ENCODE results near the gene CDH22. TPM values are rescaled to one million over a fixed set of nuclear protein-coding genes. Genes with fewer than 3 reads are reported as not detected.

The CDH22 gene
- total RNA-seq, 1 experiment from 2014 or later, result not detected

DNA sequence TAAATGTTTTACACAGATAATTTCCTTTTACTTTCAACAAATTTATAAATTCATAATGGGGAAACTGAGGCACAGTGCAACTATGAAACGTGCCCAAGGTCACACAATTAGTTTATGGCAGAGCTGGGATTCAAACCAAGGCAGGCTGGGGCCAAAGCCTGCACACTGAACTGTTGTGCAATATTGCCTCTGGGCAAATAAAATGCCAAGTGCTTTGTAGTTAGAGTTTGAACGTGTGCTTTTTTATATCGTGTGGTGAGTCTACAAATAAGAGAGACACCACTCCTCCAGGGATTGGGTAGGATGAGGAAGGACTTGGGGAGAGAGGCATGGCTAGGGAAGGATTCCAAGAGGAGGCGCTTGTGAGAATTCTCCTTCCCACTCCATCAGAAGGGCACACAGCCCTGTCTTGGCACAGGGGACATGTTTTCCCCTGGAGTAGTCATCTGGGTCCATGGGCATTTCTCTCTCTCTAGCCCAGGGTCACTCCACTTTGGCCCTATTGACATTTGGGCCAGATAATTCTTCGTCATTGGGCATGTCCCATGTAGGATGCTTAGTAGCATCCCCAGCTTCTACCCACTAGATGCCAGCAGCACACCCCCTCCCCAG lies 2.8 kb upstream of the CDH22 start:
- Histone ChIP-seq H3K36me3 (ENCODE audit: insufficient read depth, low read length, poor library complexity, severe bottlenecking) (no peaks in the 10 kb centered on the region), H3K4me1 (ENCODE audit: insufficient read depth, low read length, poor library complexity, severe bottlenecking) (peaks cover 7% of the 10 kb centered on the region), H3K9me3 (ENCODE audit: low read depth, low read length, poor library complexity, severe bottlenecking) (no peaks in the 10 kb centered on the region), H3K4me3 (ENCODE audit: low read depth, low read length, poor library complexity, severe bottlenecking) (no peak overlapping the region), H3K27me3 (replicated peaks; ENCODE audit: insufficient read depth, low read depth, low read length, poor library complexity) (peaks cover 98% of the 10 kb centered on the region), H3K27ac (ENCODE audit: low read depth, low read length, poor library complexity, severe bottlenecking) (no peak overlapping the region)
- ChIA-PET CTCF (no interaction called here), POLR2A (ENCODE audit: low non-redundant PET) (no interaction called here)
- TF ChIP-seq EZH2 (IDR thresholded peaks at IDR 0.05; ENCODE audit: borderline replicate concordance, low read depth, low read length, poor library complexity, severe bottlenecking) (no peak), CTCF (conservative IDR thresholded peaks at IDR 0.05; ENCODE audit: low read depth, low read length) (no peak)
- intact Hi-C loops (cut with micrococcal nuclease; ENCODE audit: unreplicated experiment), result no loop called here
- no TSS peak for BruUV-seq (replicated peaks)
- DNase-seq (ENCODE audit: low spot score), result no peak

GRCh38 chr20:46309945-46310344 lies 1.6 kb upstream of the CDH22 start:
- H3K4me1 ChIP-seq (ENCODE audit: insufficient read depth, low read length, poor library complexity, severe bottlenecking), result peaks cover 7% of the 10 kb centered on the region
- intact Hi-C loops (cut with micrococcal nuclease; ENCODE audit: unreplicated experiment), result no loop called here
- H3K36me3 ChIP-seq (ENCODE audit: insufficient read depth, low read length, poor library complexity, severe bottlenecking), result no peaks in the 10 kb centered on the region
- H3K9me3 ChIP-seq (ENCODE audit: low read depth, low read length, poor library complexity, severe bottlenecking), result no peaks in the 10 kb centered on the region
- POLR2A ChIA-PET (ENCODE audit: low non-redundant PET), result no interaction called here
- CTCF ChIA-PET, result no interaction called here
- TF ChIP-seq CTCF (conservative IDR thresholded peaks at IDR 0.05; ENCODE audit: low read depth, low read length), result no peak
- TF ChIP-seq EZH2 (IDR thresholded peaks at IDR 0.05; ENCODE audit: borderline replicate concordance, low read depth, low read length, poor library complexity, severe bottlenecking), result no peak
- peaks cover 97% of the 10 kb centered on the region for H3K27me3 ChIP-seq (replicated peaks; ENCODE audit: insufficient read depth, low read depth, low read length, poor library complexity)
- H3K27ac ChIP-seq (ENCODE audit: low read depth, low read length, poor library complexity, severe bottlenecking), result no peak overlapping the region
- DNase-seq (ENCODE audit: low spot score), result no peak
- H3K4me3 ChIP-seq (ENCODE audit: low read depth, low read length, poor library complexity, severe bottlenecking), result no peak overlapping the region
- no TSS peak for BruUV-seq (replicated peaks)

- peaks cover 97% of the 10 kb centered on the region for H3K27me3 ChIP-seq (replicated peaks; ENCODE audit: insufficient read depth, low read depth, low read length, poor library complexity)
- intact Hi-C loops (cut with micrococcal nuclease; ENCODE audit: unreplicated experiment), result no loop called here
- peak overlapping the region; percentile 42 for H3K4me3 ChIP-seq (ENCODE audit: low read depth, low read length, poor library complexity, severe bottlenecking)
- TF ChIP-seq EZH2 (IDR thresholded peaks at IDR 0.05; ENCODE audit: borderline replicate concordance, low read depth, low read length, poor library complexity, severe bottlenecking), result no peak
- TF ChIP-seq CTCF (conservative IDR thresholded peaks at IDR 0.05; ENCODE audit: low read depth, low read length), result no peak
- peaks cover 7% of the 10 kb centered on the region for H3K4me1 ChIP-seq (ENCODE audit: insufficient read depth, low read length, poor library complexity, severe bottlenecking)
- no peak overlapping the region for H3K27ac ChIP-seq (ENCODE audit: low read depth, low read length, poor library complexity, severe bottlenecking)
- BruUV-seq (replicated peaks), result no TSS peak
- CTCF ChIA-PET, result no interaction called here
- no peaks in the 10 kb centered on the region for H3K9me3 ChIP-seq (ENCODE audit: low read depth, low read length, poor library complexity, severe bottlenecking)
- POLR2A ChIA-PET (ENCODE audit: low non-redundant PET), result interaction anchor here (0.6 kb wide), 1 partner anchor 158 kb away, joined by 5 read pairs; no protein-coding TSS in a partner anchor
- no peak for DNase-seq (ENCODE audit: low spot score)
- H3K36me3 ChIP-seq (ENCODE audit: insufficient read depth, low read length, poor library complexity, severe bottlenecking), result no peaks in the 10 kb centered on the region
These were observed 370 bp downstream of the CDH22 start for GRCh38 chr20:46307999-46308257.

Data from A673 (cell line).